GM12878 (cell line): Measurements from ENCODE around the gene KIN. TPM values are rescaled to one million over a fixed set of nuclear protein-coding genes. Genes with fewer than 3 reads are reported as not detected.

Experiments used
- ATAC-seq: fragments of 200-7000 bp; cut with Tn5 transposase; 3 replicates; pipeline ENCODE4 v1.9.1; 2020; ENCODE audit warnings: mild to moderate bottlenecking, moderate library complexity
- BruUV-seq: library from RNA; stranded (reverse); fragments of 400-500 nt; replicated peaks from 2 replicates; lab custom pipeline; 2021; lab: Mats Ljungman, UMichigan
- CTCF ChIA-PET: fragments of 300-600 bp; sonication (Branson Sonifier 250); formaldehyde crosslinking; extraction: SDS; loops from one replicate; lab custom pipeline; 2021; ENCODE audit warnings: inconsistent platforms; lab: Yijun Ruan, JAX
- POLR2A ChIA-PET: fragments of 350-600 bp; formaldehyde crosslinking; extraction: SDS; loops from one replicate; lab custom pipeline; 2021; ENCODE audit warnings: inconsistent platforms; lab: Charles Lee
- RAD21 ChIA-PET: fragments of 300-600 bp; sonication (Branson Sonifier 250); formaldehyde crosslinking; loops from one replicate; lab custom pipeline; 2023; ENCODE audit warnings: antibody characterized with exemption; ENCODE audit not compliant: unreplicated experiment; lab: Charles Lee
- SMC1A ChIA-PET: fragments of 300-600 bp; sonication (Branson Sonifier 250); formaldehyde crosslinking; loops from one replicate; lab custom pipeline; 2023; ENCODE audit not compliant: unreplicated experiment, uncharacterized antibody; lab: Charles Lee
- DNase-seq: peaks from one replicate; pipeline ENCODE4 v3.0.0-alpha.2; 2011; ENCODE audit warnings: low read depth, low spot score
- FAIRE-seq: peaks from 3 replicates; lab custom pipeline; 2011; peaks lifted over from hg19 to GRCh38; lab: Jason Lieb, UNC
- H2AFZ ChIP-seq: 2 replicates; pipeline ENCODE4 v1.6.0; 2011; ENCODE audit warnings: low read depth, low read length, control low read depth; ENCODE audit not compliant: control insufficient read depth
- H3K27ac ChIP-seq: 2 replicates; pipeline ENCODE4 v1.5.1; 2011; ENCODE audit warnings: control low read depth; ENCODE audit not compliant: control insufficient read depth, insufficient read depth
- H3K27me3 ChIP-seq, 2 experiments: replicated peaks in 1 of 2; 2 replicates each; pipeline versions ENCODE4 v1.6.0 to v1.6.1; 2011; ENCODE audit warnings: low read length in 1 of 2; ENCODE audit not compliant: control insufficient read depth in 2 of 2, insufficient read depth in 2 of 2
- H3K36me3 ChIP-seq, 2 experiments: 2 replicates each; pipeline ENCODE4 v1.5.1; 2011; ENCODE audit warnings: low read length in 1 of 2; ENCODE audit not compliant: control insufficient read depth in 2 of 2, insufficient read depth in 2 of 2
- H3K4me1 ChIP-seq: 2 replicates; pipeline ENCODE4 v1.6.1; 2011; ENCODE audit warnings: mild to moderate bottlenecking, low read length, moderate library complexity, mixed read lengths; ENCODE audit not compliant: control insufficient read depth, insufficient read depth
- H3K4me2 ChIP-seq: 2 replicates; pipeline ENCODE4 v1.6.0; 2011; ENCODE audit warnings: control low read depth; ENCODE audit not compliant: control insufficient read depth, insufficient read depth
- H3K4me3 ChIP-seq: fragments of 200-600 bp; sonication (generic); 2 replicates; pipeline ENCODE4 v1.5.1; 2016
- H3K79me2 ChIP-seq: 2 replicates; pipeline ENCODE4 v1.6.0; 2011; ENCODE audit warnings: low read length; ENCODE audit not compliant: control insufficient read depth, insufficient read depth
- H3K9ac ChIP-seq: 2 replicates; pipeline ENCODE4 v1.8.0; 2011; ENCODE audit warnings: low read length, control low read depth, mixed read lengths; ENCODE audit not compliant: control insufficient read depth, insufficient read depth
- H3K9me3 ChIP-seq: replicated peaks from 3 replicates; pipeline ENCODE4 v1.5.1; 2011; ENCODE audit warnings: mild to moderate bottlenecking, low read length; ENCODE audit not compliant: control insufficient read depth, insufficient read depth
- H4K20me1 ChIP-seq: 2 replicates; pipeline ENCODE4 v1.6.0; 2011; ENCODE audit not compliant: control insufficient read depth, insufficient read depth
- CHD4 ChIP-seq: fragments of 200-600 bp; sonication (generic); IDR thresholded peaks from 2 replicates; pipeline ENCODE4 v1.6.1; 2016; ENCODE audit warnings: mild to moderate bottlenecking
- CUX1 ChIP-seq: IDR thresholded peaks from 2 replicates; pipeline ENCODE4 v1.6.1; 2012; ENCODE audit warnings: improper control_type of control experiment, low read depth, low read length; ENCODE audit not compliant: insufficient replicate concordance
- IRF3 ChIP-seq: fragments of 450-650 bp; IDR thresholded peaks from 2 replicates; pipeline ENCODE4 v1.6.1; 2014; ENCODE audit warnings: mild to moderate bottlenecking
- NRF1 ChIP-seq: conservative IDR thresholded peaks from 2 replicates; pipeline ENCODE4 v1.6.1; 2011; ENCODE audit warnings: mild to moderate bottlenecking, low read depth, low read length, improper control_type of control experiment
- PAX8 ChIP-seq: fragments of 450-650 bp; IDR thresholded peaks from 2 replicates; pipeline ENCODE4 v1.6.1; 2017; ENCODE audit warnings: mild to moderate bottlenecking, moderate library complexity
- WGBS: methylation state at CpG from one replicate; pipeline ENCODE4 v1.1.6; 2016; ENCODE audit warnings: low lambda C conversion rate; ENCODE audit not compliant: insufficient replicate concordance, insufficient coverage; ENCODE audit errors: missing lambda C conversion rate; 5-methylcytosine and 5-hydroxymethylcytosine counted together
- in situ Hi-C: fragments of 300-500 bp; cut with MboI; formaldehyde crosslinking; loops from 9 replicates; pipeline ENCODE4 v1.14.3; 2018; ENCODE audit warnings: mixed read lengths
- intact Hi-C: fragments of 100-400 bp; cut with micrococcal nuclease; formaldehyde crosslinking; loops from one replicate; pipeline ENCODE4 v1.14.2; 2022; ENCODE audit not compliant: unreplicated experiment
- polyA plus RNA-seq, 11 experiments: library from polyadenylated mRNA; depleted of rRNA in 4 of 11; unstranded in 6 of 11; stranded (reverse) in 5 of 11; fragments of >200 nt; fragmentation: Nextera tagmentation in 4 of 11; fragmentation: Illumina TruSeq in 1 of 11; extraction: Ambion mirVana in 4 of 11; extraction: Trizol in 1 of 11; gene quantifications; 1 replicate in 1 of 11; 2 replicates in 10 of 11; pipeline versions ENCODE4 v1.2.1 to v1.2.3, GENCODE V29; 2011 to 2016; ENCODE audit warnings: inconsistent platforms in 2 of 11, missing spikeins in 2 of 11, low read depth in 1 of 11
- total RNA-seq, 4 experiments: library from RNA; depleted of rRNA in 3 of 4; stranded (reverse); fragments of >200 nt in 3 of 4; fragmentation: Illumina TruSeq in 1 of 4; extraction: Trizol in 1 of 4; gene quantifications; 2 replicates each; pipeline versions ENCODE4 v1.2.1 to v1.2.3, GENCODE V29; 2013 to 2021
- TF ChIP-seq, protein P1 (sequence below): fragments of 150-350 bp; IDR thresholded peaks from 2 replicates; pipeline ENCODE4 v1.6.1; 2014; ENCODE audit warnings: mild to moderate bottlenecking, low read depth, low read length
- TF ChIP-seq, protein P2 (sequence below): fragments of 450-650 bp; IDR thresholded peaks from 2 replicates; pipeline ENCODE4 v1.6.1; 2017; ENCODE audit warnings: antibody characterized with exemption, mild to moderate bottlenecking, moderate library complexity

KIN gene
- total and polyA plus RNA-seq, 10 of the 15 experiments (the other 5 are each of a cell fraction or from before 2014, with no cell fraction given), result 6.8 to 33.2 (median 11.3) TPM

- H3K27ac ChIP-seq, result no peak overlapping the region
- no peaks in the 10 kb centered on the region for H3K79me2 ChIP-seq
- FAIRE-seq (no peak), ATAC-seq (no peak), DNase-seq (no peak)
- in situ Hi-C loops (no loop called here), intact Hi-C loops (loop anchor here (10.0 kb wide), 1 partner anchor 1441 kb away; no protein-coding TSS in a partner anchor)
- H3K9me3 ChIP-seq, result no peaks in the 10 kb centered on the region
- no peak overlapping the region for H3K4me2 ChIP-seq
- no peak overlapping the region for H3K4me3 ChIP-seq
- no peaks in the 10 kb centered on the region for H4K20me1 ChIP-seq
- no peaks in the 10 kb centered on the region for H3K27me3 ChIP-seq
- TF ChIP-seq, protein P1, sequence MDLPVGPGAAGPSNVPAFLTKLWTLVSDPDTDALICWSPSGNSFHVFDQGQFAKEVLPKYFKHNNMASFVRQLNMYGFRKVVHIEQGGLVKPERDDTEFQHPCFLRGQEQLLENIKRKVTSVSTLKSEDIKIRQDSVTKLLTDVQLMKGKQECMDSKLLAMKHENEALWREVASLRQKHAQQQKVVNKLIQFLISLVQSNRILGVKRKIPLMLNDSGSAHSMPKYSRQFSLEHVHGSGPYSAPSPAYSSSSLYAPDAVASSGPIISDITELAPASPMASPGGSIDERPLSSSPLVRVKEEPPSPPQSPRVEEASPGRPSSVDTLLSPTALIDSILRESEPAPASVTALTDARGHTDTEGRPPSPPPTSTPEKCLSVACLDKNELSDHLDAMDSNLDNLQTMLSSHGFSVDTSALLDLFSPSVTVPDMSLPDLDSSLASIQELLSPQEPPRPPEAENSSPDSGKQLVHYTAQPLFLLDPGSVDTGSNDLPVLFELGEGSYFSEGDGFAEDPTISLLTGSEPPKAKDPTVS, result no peak
- TF ChIP-seq PAX8, result no peak
- TF ChIP-seq CHD4, result no peak
- no peak for TF ChIP-seq NRF1
- TF ChIP-seq CUX1, result no peak
- TF ChIP-seq IRF3, result no peak
- TF ChIP-seq, protein P2, sequence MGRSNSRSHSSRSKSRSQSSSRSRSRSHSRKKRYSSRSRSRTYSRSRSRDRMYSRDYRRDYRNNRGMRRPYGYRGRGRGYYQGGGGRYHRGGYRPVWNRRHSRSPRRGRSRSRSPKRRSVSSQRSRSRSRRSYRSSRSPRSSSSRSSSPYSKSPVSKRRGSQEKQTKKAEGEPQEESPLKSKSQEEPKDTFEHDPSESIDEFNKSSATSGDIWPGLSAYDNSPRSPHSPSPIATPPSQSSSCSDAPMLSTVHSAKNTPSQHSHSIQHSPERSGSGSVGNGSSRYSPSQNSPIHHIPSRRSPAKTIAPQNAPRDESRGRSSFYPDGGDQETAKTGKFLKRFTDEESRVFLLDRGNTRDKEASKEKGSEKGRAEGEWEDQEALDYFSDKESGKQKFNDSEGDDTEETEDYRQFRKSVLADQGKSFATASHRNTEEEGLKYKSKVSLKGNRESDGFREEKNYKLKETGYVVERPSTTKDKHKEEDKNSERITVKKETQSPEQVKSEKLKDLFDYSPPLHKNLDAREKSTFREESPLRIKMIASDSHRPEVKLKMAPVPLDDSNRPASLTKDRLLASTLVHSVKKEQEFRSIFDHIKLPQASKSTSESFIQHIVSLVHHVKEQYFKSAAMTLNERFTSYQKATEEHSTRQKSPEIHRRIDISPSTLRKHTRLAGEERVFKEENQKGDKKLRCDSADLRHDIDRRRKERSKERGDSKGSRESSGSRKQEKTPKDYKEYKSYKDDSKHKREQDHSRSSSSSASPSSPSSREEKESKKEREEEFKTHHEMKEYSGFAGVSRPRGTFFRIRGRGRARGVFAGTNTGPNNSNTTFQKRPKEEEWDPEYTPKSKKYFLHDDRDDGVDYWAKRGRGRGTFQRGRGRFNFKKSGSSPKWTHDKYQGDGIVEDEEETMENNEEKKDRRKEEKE, result no peak
- SMC1A ChIA-PET, result no interaction called here
- RAD21 ChIA-PET, result interaction anchor here (1.1 kb wide), 1 partner anchor 239 kb away, joined by 4 read pairs; no protein-coding TSS in a partner anchor
- POLR2A ChIA-PET, result no interaction called here
- 78% methylated on average over 5 of the region's 5 CpGs for WGBS
- CTCF ChIA-PET, result no interaction called here
- no peak overlapping the region for H3K9ac ChIP-seq
- no peaks in the 10 kb centered on the region for H3K4me1 ChIP-seq
- peaks cover 0 to 15% of the 10 kb centered on the region in 2 experiments; a peak in 3 of 4 replicates for H3K36me3 ChIP-seq
- H2AFZ ChIP-seq, result no peak overlapping the region
- no TSS peak for BruUV-seq
Observed at GRCh38 chr10:7763929-7764328, 23.9 kb downstream of the KIN start.
